ENCODE measurements around the gene DNAH17. TPM values are rescaled to one million over a fixed set of nuclear protein-coding genes. Genes with fewer than 3 reads are reported as not detected.

DNAH17 gene
- total RNA-seq, 2 donors from 2014 or later = not detected

GRCh38 chr17:78476149-78476548 lies 101.0 kb downstream of the DNAH17 start:
- intact Hi-C loops (cut with DNase I) = no loop called here

GRCh38 chr17:78475211-78475610 lies 102.0 kb downstream of the DNAH17 start:
- H3K4me3 ChIP-seq = no peak overlapping the region
- no peak for DNase-seq
- no peak overlapping the region for H3K27ac ChIP-seq
- no peaks in the 10 kb centered on the region for H3K36me3 ChIP-seq (replicated peaks in 1 of 2; ENCODE audit: insufficient read depth in 1 of 2, low read depth in 2 of 2)
- 54 to 55% methylated on average over 6 to 16 of the region's 16 CpGs for WGBS, 2 donors
- TF ChIP-seq, protein P1, sequence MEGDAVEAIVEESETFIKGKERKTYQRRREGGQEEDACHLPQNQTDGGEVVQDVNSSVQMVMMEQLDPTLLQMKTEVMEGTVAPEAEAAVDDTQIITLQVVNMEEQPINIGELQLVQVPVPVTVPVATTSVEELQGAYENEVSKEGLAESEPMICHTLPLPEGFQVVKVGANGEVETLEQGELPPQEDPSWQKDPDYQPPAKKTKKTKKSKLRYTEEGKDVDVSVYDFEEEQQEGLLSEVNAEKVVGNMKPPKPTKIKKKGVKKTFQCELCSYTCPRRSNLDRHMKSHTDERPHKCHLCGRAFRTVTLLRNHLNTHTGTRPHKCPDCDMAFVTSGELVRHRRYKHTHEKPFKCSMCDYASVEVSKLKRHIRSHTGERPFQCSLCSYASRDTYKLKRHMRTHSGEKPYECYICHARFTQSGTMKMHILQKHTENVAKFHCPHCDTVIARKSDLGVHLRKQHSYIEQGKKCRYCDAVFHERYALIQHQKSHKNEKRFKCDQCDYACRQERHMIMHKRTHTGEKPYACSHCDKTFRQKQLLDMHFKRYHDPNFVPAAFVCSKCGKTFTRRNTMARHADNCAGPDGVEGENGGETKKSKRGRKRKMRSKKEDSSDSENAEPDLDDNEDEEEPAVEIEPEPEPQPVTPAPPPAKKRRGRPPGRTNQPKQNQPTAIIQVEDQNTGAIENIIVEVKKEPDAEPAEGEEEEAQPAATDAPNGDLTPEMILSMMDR (IDR thresholded peaks at IDR 0.05) = no peak
- TF ChIP-seq POLR2A (IDR thresholded peaks at IDR 0.05) = no peak
- intact Hi-C loops (cut with DNase I) = no loop called here
- no peaks in the 10 kb centered on the region for H3K9me3 ChIP-seq
- no peaks in the 10 kb centered on the region for H3K4me1 ChIP-seq
- no peaks in the 10 kb centered on the region for H3K27me3 ChIP-seq
- ATAC-seq = no peak

More at GRCh38 chr17:78476149-78476548, 101.0 kb downstream of the DNAH17 start:
- TF ChIP-seq, protein P1 (IDR thresholded peaks at IDR 0.05) = no peak
- no peak for TF ChIP-seq POLR2A (IDR thresholded peaks at IDR 0.05)
- WGBS, 2 donors = 79 to 89% methylated on average over 20 to 28 of the region's 28 CpGs
- H3K27ac ChIP-seq = no peak overlapping the region
- ATAC-seq (no peak), DNase-seq (no peak)
- no peaks in the 10 kb centered on the region for H3K9me3 ChIP-seq
- no peaks in the 10 kb centered on the region for H3K36me3 ChIP-seq (replicated peaks in 1 of 2; ENCODE audit: insufficient read depth in 1 of 2, low read depth in 2 of 2)
- H3K27me3 ChIP-seq = no peaks in the 10 kb centered on the region
- H3K4me3 ChIP-seq = no peak overlapping the region
- H3K4me1 ChIP-seq = no peaks in the 10 kb centered on the region

DNA sequence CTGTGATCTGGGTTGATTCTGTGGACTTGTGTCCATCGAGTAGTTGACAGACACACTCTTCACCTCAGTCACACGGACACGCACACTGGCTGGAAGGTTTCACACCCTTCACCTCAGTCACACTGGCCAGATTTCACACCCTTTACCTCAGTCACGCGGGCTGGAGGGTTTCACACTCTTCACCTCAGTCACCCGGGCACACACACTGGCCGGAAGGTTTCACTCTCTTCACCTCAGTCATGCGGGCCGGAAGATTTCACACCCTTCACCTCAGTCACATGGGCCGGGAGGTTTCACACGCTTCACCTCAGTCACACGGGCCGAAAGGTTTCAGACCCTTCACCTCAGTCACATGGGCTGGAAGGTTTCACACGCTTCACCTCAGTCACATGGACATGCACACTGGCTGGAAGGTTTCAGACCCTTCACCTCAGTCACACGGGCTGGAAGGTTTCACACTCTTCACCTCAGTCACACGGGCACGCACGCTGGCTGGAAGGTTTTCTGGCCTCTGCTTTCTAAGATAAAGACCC lies 102.5 kb downstream of the DNAH17 start:
- Histone ChIP-seq H3K4me1 (no peaks in the 10 kb centered on the region), H3K27me3 (no peaks in the 10 kb centered on the region), H3K4me3 (no peak overlapping the region), H3K36me3 (replicated peaks in 1 of 2; ENCODE audit: insufficient read depth in 1 of 2, low read depth in 2 of 2) (no peaks in the 10 kb centered on the region), H3K27ac (no peak overlapping the region), H3K9me3 (no peaks in the 10 kb centered on the region)
- intact Hi-C loops (cut with DNase I) = no loop called here
- 56 to 72% methylated on average over 8 to 18 of the region's 18 CpGs for WGBS, 2 donors
- no peak for DNase-seq
- TF ChIP-seq, protein P1 (IDR thresholded peaks at IDR 0.05) = no peak
- TF ChIP-seq POLR2A (IDR thresholded peaks at IDR 0.05) = no peak
- ATAC-seq = no peak

GRCh38 chr17:78473951-78474613 lies 103.1 kb downstream of the DNAH17 start:
- intact Hi-C loops (cut with DNase I) = no loop called here
- no peak for ATAC-seq
- no peak overlapping the region for H3K4me3 ChIP-seq
- no peak overlapping the region for H3K27ac ChIP-seq
- H3K36me3 ChIP-seq (replicated peaks in 1 of 2; ENCODE audit: insufficient read depth in 1 of 2, low read depth in 2 of 2) = no peaks in the 10 kb centered on the region
- H3K27me3 ChIP-seq = no peaks in the 10 kb centered on the region
- DNase-seq = no peak
- no peaks in the 10 kb centered on the region for H3K9me3 ChIP-seq
- H3K4me1 ChIP-seq = no peaks in the 10 kb centered on the region
- 23 to 38% methylated on average over 3 to 12 of the region's 12 CpGs for WGBS, 2 donors
- TF ChIP-seq POLR2A (IDR thresholded peaks at IDR 0.05) = no peak
- TF ChIP-seq, protein P1 (IDR thresholded peaks at IDR 0.05) = no peak
